HEK293 (cell line): ENCODE measurements around the gene PDE4B.

Experiments
- CTCF ChIA-PET: fragments of 350-600 bp; formaldehyde crosslinking; extraction: SDS; loops from one replicate; lab custom pipeline; 2021; ENCODE audit warnings: antibody characterized with exemption; lab: Yijun Ruan, JAX
- POLR2A ChIA-PET: fragments of 300-600 bp; formaldehyde crosslinking; extraction: SDS; loops from one replicate; lab custom pipeline; 2020; ENCODE audit warnings: antibody characterized with exemption, inconsistent platforms; lab: Yijun Ruan, JAX
- H3K27ac ChIP-seq: fragments of 200-500 bp; sonication (Bioruptor generic); 2 replicates; pipeline ENCODE4 v1.5.1; 2014; ENCODE audit warnings: low read depth, low read length, control low read depth, inconsistent platforms; ENCODE audit errors: extremely low read depth
- H3K36me3 ChIP-seq, 2 experiments: fragments of 200-500 bp in 1 of 2; sonication (Bioruptor generic) in 1 of 2; 1 replicate in 1 of 2; 2 replicates in 1 of 2; pipeline ENCODE4 v1.5.1; 2014 to 2017; ENCODE audit warnings: inconsistent platforms in 2 of 2, low read length in 2 of 2; ENCODE audit not compliant: control insufficient read depth in 2 of 2, insufficient read depth in 1 of 2
- H3K4me1 ChIP-seq: fragments of 200-500 bp; sonication (Bioruptor generic); 2 replicates; pipeline ENCODE4 v1.5.1; 2014; ENCODE audit warnings: mild to moderate bottlenecking, low read length, inconsistent platforms; ENCODE audit not compliant: control insufficient read depth, insufficient read depth
- H3K4me3 ChIP-seq: 2 replicates; pipeline ENCODE4 v1.5.1; 2011; ENCODE audit warnings: low read depth, mild to moderate bottlenecking, control low read depth, low read length, moderate library complexity
- H3K9me3 ChIP-seq: fragments of 200-500 bp; sonication (Bioruptor generic); 2 replicates; pipeline ENCODE4 v1.5.1; 2014; ENCODE audit warnings: low read depth, low read length, inconsistent platforms; ENCODE audit not compliant: control insufficient read depth, insufficient read depth
- HOXD13 ChIP-seq: sonication (generic); formaldehyde crosslinking; IDR thresholded peaks from 2 replicates; pipeline ENCODE4 v1.8.0; 2022; ENCODE audit warnings: missing genetic modification reagents, borderline replicate concordance
- KLF8 ChIP-seq: fragments of 450-650 bp; formaldehyde crosslinking; IDR thresholded peaks from 2 replicates; pipeline ENCODE4 v1.5.1; 2016; ENCODE audit warnings: missing biosample characterization, missing genetic modification characterization
- PRDM1 ChIP-seq: fragments of 450-650 bp; formaldehyde crosslinking; IDR thresholded peaks from 2 replicates; pipeline ENCODE4; 2016; ENCODE audit warnings: missing biosample characterization, missing genetic modification characterization
- TCF7L2 ChIP-seq: IDR thresholded peaks from 2 replicates; pipeline ENCODE4 v1.6.1; 2011; ENCODE audit warnings: low read depth, mild to moderate bottlenecking, inconsistent platforms, low read length, moderate library complexity, borderline replicate concordance
- ZBTB1 ChIP-seq: fragments of 450-650 bp; formaldehyde crosslinking; IDR thresholded peaks from 2 replicates; pipeline ENCODE4 v1.5.1; 2016; ENCODE audit warnings: missing biosample characterization, missing genetic modification characterization
- ZNF302 ChIP-seq: fragments of 450-650 bp; formaldehyde crosslinking; IDR thresholded peaks from 2 replicates; pipeline ENCODE4 v1.5.1; 2016; ENCODE audit warnings: missing biosample characterization, missing genetic modification characterization, low read depth
- ZNF324 ChIP-seq: fragments of 450-650 bp; formaldehyde crosslinking; IDR thresholded peaks from 2 replicates; pipeline ENCODE4 v1.5.1; 2016; ENCODE audit warnings: missing biosample characterization, missing genetic modification characterization
- ZNF37A ChIP-seq: fragments of 450-650 bp; IDR thresholded peaks from 2 replicates; pipeline ENCODE4 v1.5.1; 2018; ENCODE audit warnings: missing biosample characterization, missing genetic modification characterization
- ZNF510 ChIP-seq: fragments of 450-650 bp; formaldehyde crosslinking; IDR thresholded peaks from 2 replicates; pipeline ENCODE4 v1.5.1; 2018; ENCODE audit warnings: mild to moderate bottlenecking, missing genetic modification characterization, missing biosample characterization; ENCODE audit not compliant: insufficient replicate concordance
- ZNF549 ChIP-seq: fragments of 450-650 bp; IDR thresholded peaks from 2 replicates; pipeline ENCODE4 v1.5.1; 2018; ENCODE audit warnings: missing biosample characterization, missing genetic modification characterization, mild to moderate bottlenecking, inconsistent platforms, moderate library complexity
- ZNF558 ChIP-seq: fragments of 450-650 bp; formaldehyde crosslinking; IDR thresholded peaks from 2 replicates; pipeline ENCODE4 v1.5.1; 2016; ENCODE audit warnings: missing biosample characterization, missing genetic modification characterization
- ZNF621 ChIP-seq: fragments of 450-650 bp; formaldehyde crosslinking; IDR thresholded peaks from 2 replicates; pipeline ENCODE4 v1.5.1; 2017; ENCODE audit warnings: missing biosample characterization, missing genetic modification characterization
- ZNF658 ChIP-seq: fragments of 450-650 bp; formaldehyde crosslinking; IDR thresholded peaks from 2 replicates; pipeline ENCODE4; 2016; ENCODE audit warnings: missing biosample characterization, missing genetic modification characterization
- ZNF776 ChIP-seq: fragments of 450-650 bp; formaldehyde crosslinking; IDR thresholded peaks from 2 replicates; pipeline ENCODE4 v1.5.0; 2017; ENCODE audit warnings: missing biosample characterization, missing genetic modification characterization, borderline replicate concordance
- ZSCAN16 ChIP-seq: fragments of 450-650 bp; formaldehyde crosslinking; IDR thresholded peaks from 2 replicates; pipeline ENCODE4 v1.5.1; 2016; ENCODE audit warnings: missing biosample characterization, missing genetic modification characterization
- ZSCAN23 ChIP-seq: fragments of 450-650 bp; formaldehyde crosslinking; IDR thresholded peaks from 2 replicates; pipeline ENCODE4 v1.5.1; 2016; ENCODE audit warnings: missing biosample characterization, missing genetic modification characterization
- TF ChIP-seq, protein P1 (sequence below): fragments of 450-650 bp; formaldehyde crosslinking; IDR thresholded peaks from 2 replicates; pipeline ENCODE4 v1.5.1; 2016; ENCODE audit warnings: missing biosample characterization, missing genetic modification characterization
- TF ChIP-seq, protein P2 (sequence below): fragments of 450-650 bp; IDR thresholded peaks from 2 replicates; pipeline ENCODE4 v1.5.1; 2018; ENCODE audit warnings: missing biosample characterization, missing genetic modification characterization
- TF ChIP-seq, protein P3 (sequence below): fragments of 450-650 bp; formaldehyde crosslinking; conservative IDR thresholded peaks from 2 replicates; pipeline ENCODE4 v1.5.1; 2016; ENCODE audit warnings: low read depth, missing biosample characterization, missing genetic modification characterization
- TF ChIP-seq, protein P4 (sequence below): fragments of 450-650 bp; formaldehyde crosslinking; IDR thresholded peaks from 2 replicates; pipeline ENCODE4 v1.5.1; 2016; ENCODE audit warnings: missing biosample characterization, missing genetic modification characterization, low read depth

Gene PDE4B

DNA sequence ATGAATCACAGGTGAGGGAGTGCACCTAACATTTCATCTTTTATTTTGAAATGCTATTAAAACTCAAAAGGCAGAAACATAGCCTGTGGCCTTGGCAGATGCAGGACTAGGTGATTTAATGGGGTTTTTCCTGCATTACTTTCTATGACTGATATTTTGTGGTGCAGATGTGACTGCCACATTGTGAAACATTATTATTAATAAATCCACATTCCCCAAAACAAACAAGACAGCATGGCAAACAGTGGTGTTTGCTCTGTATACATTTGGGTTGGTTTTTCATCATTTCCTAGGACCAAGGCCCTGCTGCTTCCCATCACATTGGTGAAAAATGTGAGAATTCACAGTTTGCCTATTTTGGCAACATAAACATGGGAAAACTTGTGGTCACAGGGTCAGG lies 493.6 kb downstream of the PDE4B start (continued):
- TF ChIP-seq, protein P1, sequence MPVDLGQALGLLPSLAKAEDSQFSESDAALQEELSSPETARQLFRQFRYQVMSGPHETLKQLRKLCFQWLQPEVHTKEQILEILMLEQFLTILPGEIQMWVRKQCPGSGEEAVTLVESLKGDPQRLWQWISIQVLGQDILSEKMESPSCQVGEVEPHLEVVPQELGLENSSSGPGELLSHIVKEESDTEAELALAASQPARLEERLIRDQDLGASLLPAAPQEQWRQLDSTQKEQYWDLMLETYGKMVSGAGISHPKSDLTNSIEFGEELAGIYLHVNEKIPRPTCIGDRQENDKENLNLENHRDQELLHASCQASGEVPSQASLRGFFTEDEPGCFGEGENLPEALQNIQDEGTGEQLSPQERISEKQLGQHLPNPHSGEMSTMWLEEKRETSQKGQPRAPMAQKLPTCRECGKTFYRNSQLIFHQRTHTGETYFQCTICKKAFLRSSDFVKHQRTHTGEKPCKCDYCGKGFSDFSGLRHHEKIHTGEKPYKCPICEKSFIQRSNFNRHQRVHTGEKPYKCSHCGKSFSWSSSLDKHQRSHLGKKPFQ = no peak
- TF ChIP-seq PRDM1 (no peak), ZSCAN23 (tag by site-specific recombination) (no peak), ZSCAN16 (tag by site-specific recombination) (no peak), ZNF558 (no peak), ZNF302 (no peak), ZNF658 (tag by site-specific recombination) (no peak), ZNF776 (no peak)
- TF ChIP-seq, protein P2, sequence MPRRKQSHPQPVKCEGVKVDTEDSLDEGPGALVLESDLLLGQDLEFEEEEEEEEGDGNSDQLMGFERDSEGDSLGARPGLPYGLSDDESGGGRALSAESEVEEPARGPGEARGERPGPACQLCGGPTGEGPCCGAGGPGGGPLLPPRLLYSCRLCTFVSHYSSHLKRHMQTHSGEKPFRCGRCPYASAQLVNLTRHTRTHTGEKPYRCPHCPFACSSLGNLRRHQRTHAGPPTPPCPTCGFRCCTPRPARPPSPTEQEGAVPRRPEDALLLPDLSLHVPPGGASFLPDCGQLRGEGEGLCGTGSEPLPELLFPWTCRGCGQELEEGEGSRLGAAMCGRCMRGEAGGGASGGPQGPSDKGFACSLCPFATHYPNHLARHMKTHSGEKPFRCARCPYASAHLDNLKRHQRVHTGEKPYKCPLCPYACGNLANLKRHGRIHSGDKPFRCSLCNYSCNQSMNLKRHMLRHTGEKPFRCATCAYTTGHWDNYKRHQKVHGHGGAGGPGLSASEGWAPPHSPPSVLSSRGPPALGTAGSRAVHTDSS (tag by site-specific recombination) = no peak
- TF ChIP-seq, protein P3, sequence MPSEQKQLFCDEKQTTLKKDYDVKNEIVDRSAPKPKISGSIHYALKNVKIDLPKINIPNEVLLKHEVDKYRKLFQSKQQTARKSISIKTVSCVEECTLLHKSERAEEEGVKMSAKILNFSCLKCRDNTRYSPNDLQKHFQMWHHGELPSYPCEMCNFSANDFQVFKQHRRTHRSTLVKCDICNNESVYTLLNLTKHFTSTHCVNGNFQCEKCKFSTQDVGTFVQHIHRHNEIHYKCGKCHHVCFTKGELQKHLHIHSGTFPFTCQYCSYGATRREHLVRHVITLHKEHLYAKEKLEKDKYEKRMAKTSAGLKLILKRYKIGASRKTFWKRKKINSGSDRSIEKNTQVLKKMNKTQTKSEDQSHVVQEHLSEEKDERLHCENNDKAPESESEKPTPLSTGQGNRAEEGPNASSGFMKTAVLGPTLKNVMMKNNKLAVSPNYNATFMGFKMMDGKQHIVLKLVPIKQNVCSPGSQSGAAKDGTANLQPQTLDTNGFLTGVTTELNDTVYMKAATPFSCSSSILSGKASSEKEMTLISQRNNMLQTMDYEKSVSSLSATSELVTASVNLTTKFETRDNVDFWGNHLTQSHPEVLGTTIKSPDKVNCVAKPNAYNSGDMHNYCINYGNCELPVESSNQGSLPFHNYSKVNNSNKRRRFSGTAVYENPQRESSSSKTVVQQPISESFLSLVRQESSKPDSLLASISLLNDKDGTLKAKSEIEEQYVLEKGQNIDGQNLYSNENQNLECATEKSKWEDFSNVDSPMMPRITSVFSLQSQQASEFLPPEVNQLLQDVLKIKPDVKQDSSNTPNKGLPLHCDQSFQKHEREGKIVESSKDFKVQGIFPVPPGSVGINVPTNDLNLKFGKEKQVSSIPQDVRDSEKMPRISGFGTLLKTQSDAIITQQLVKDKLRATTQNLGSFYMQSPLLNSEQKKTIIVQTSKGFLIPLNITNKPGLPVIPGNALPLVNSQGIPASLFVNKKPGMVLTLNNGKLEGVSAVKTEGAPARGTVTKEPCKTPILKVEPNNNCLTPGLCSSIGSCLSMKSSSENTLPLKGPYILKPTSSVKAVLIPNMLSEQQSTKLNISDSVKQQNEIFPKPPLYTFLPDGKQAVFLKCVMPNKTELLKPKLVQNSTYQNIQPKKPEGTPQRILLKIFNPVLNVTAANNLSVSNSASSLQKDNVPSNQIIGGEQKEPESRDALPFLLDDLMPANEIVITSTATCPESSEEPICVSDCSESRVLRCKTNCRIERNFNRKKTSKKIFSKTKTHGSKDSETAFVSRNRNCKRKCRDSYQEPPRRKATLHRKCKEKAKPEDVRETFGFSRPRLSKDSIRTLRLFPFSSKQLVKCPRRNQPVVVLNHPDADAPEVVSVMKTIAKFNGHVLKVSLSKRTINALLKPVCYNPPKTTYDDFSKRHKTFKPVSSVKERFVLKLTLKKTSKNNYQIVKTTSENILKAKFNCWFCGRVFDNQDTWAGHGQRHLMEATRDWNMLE (tag by site-specific recombination) = no peak

DNA sequence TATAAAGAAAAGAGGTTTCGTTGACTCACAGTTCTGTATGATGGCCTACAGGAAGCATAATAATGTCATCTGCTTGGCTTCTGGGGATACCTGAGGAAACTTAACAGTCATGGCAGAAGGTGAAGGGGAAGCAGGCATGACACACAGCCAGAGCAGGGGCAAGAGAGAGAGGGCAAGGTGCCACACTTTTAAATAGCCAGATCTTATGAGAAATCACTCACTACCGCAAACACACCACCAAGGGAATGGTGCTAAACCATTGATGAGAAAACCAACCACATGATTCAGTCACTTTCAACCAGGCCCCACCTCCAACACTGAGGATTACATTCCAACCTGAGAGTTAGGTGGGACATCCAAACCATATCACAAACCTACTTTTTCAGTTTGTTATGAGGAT lies 495.4 kb downstream of the PDE4B start:
- H3K27ac ChIP-seq = no peak overlapping the region
- H3K36me3 ChIP-seq = no peaks in the 10 kb centered on the region
- ChIA-PET POLR2A (no interaction called here), CTCF (interaction anchor here (1.0 to 1.6 kb wide), 2 partner anchors 15 to 158 kb away, joined by 3 to 4 read pairs; no protein-coding TSS in a partner anchor)
- no peak overlapping the region for H3K4me3 ChIP-seq
- TF ChIP-seq ZNF621 (tag by site-specific recombination) (no peak), ZNF549 (tag by site-specific recombination) (no peak), ZBTB1 (tag by site-specific recombination) (no peak), ZNF324 (tag by site-specific recombination) (no peak), TCF7L2 (no peak), KLF8 (no peak), ZNF510 (tag by site-specific recombination) (no peak), ZNF37A (tag by site-specific recombination) (no peak), ZNF776 (no peak), HOXD13 (no peak)
- TF ChIP-seq, protein P4, sequence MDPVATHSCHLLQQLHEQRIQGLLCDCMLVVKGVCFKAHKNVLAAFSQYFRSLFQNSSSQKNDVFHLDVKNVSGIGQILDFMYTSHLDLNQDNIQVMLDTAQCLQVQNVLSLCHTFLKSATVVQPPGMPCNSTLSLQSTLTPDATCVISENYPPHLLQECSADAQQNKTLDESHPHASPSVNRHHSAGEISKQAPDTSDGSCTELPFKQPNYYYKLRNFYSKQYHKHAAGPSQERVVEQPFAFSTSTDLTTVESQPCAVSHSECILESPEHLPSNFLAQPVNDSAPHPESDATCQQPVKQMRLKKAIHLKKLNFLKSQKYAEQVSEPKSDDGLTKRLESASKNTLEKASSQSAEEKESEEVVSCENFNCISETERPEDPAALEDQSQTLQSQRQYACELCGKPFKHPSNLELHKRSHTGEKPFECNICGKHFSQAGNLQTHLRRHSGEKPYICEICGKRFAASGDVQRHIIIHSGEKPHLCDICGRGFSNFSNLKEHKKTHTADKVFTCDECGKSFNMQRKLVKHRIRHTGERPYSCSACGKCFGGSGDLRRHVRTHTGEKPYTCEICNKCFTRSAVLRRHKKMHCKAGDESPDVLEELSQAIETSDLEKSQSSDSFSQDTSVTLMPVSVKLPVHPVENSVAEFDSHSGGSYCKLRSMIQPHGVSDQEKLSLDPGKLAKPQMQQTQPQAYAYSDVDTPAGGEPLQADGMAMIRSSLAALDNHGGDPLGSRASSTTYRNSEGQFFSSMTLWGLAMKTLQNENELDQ (tag by site-specific recombination) = no peak
- H3K9me3 ChIP-seq = no peaks in the 10 kb centered on the region
- 0 out of 2 replicates have a peak, but pooled peaks cover 6% of the 10 kb centered on the region for H3K4me1 ChIP-seq
